NCI-H774 (cell line): Measurements from ENCODE around the gene XKR8.
"Not testable (repeated sequence)": the region's sequence is repeated elsewhere in the genome, so short reads cannot be mapped to it uniquely, and the experiment has no call there.

ENCODE experiments used
- DNase-seq: peaks from one replicate; lab custom pipeline; 2025; lab: John Stamatoyannopoulos, UW

Gene XKR8

DNA sequence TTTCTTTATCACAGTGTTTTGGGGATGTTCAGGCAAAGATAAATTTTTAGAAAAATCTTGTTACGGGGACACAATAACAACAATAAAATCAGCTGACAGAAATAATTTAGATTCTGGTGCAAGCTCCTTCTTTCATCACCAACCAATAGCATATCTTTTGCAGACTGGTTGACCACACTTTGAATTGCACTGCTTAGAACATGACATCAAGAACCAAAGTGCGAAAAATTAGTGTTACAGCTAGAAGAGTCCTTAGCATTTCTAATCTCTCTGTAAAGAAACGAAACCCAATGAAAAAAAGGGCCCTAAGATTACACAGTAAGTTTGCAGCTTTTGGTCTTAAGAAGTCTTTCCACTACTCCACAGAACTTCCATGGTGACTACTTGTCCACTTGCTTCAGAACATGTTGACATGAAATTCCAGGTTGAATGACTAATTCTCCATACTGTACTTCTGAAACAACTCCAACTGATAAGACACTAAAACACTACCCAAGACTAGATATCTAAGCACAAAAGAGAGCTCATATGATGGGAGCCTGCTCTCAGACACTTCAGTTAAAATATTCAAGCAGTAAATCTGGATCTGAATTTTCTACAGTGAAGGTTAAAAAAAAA is 31.3 kb downstream of the XKR8 start:
- DNase-seq, result no peak

GRCh38 chr1:27992276-27992675 is 32.5 kb downstream of the XKR8 start:
- no peak for DNase-seq

- no peak for DNase-seq
Measured at GRCh38 chr1:27993241-27993640, 33.5 kb downstream of the XKR8 start.

DNA sequence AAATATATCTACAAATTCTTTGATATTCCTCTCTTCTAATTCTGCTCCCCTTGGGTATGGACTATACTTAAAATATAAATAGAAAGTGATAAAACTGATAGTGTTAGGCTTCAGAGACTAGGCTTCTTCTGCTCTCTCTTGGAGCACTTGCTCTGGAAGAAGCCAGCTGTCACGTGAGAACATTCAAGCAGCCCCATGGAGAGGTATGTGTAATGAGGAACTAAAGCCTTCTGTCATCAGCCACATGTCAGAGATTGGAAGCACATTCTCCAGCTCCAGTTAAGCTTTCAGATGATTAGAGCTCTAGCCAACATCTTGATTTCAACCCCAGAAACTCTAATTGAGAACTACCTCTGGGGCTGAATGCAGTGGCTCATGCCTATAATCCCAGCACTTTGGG is 34.3 kb downstream of the XKR8 start:
- DNase-seq, result no peak

- DNase-seq, result not testable (repeated sequence)
Measured at GRCh38 chr1:27994526-27994925, 34.8 kb downstream of the XKR8 start.

- DNase-seq, result no peak
Measured at GRCh38 chr1:27999055-27999454, 39.3 kb downstream of the XKR8 start.

DNA sequence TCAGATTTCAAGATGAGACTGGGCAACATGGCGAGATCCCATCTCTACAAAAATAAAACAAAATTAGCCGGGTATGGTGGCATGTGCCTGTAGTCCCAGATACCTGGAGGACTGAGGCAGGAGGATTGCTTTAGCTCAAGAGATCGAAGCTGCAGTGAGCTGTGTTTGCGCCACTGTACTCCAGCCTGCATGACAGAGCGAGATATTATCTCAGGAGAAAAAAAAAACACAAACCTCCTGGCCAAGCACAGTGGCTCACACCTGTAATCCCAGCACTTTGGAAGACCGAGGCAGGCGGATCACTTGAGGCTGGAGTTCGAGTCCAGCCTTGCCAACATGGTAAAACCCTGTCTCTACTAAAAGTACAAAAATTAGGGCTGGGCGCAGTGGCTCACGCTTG is 42.8 kb downstream of the XKR8 start:
- no peak for DNase-seq

DNA sequence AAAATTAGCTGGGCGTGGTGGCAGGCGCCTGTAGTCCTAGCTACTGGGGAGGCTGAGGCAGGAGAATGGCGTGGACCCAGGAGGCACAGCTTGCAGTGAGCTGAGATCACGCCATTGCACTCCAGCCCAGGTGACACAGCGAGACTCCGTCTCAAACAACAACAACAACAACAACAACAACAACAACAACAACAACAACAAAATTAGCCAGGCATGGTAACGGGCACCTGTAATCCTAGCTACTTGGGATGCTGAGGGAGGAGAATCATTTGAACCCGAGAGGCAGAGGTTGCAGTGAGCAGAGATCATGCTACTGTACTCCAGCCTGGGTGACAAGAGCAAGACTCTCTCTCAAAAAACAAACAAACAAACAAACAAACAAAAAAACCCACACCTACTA is 43.3 kb downstream of the XKR8 start:
- not testable (repeated sequence) for DNase-seq

GRCh38 chr1:28010969-28011368 is 51.2 kb downstream of the XKR8 start:
- DNase-seq, result no peak
